Measurements from ENCODE around the gene MAP3K12. TPM values are rescaled to one million over a fixed set of nuclear protein-coding genes. Genes with fewer than 3 reads are reported as not detected.

Gene MAP3K12
- total and polyA plus RNA-seq, 2 of the 4 experiments (the other 2 are of a cell fraction), result 29.0 to 52.5 TPM

DNA sequence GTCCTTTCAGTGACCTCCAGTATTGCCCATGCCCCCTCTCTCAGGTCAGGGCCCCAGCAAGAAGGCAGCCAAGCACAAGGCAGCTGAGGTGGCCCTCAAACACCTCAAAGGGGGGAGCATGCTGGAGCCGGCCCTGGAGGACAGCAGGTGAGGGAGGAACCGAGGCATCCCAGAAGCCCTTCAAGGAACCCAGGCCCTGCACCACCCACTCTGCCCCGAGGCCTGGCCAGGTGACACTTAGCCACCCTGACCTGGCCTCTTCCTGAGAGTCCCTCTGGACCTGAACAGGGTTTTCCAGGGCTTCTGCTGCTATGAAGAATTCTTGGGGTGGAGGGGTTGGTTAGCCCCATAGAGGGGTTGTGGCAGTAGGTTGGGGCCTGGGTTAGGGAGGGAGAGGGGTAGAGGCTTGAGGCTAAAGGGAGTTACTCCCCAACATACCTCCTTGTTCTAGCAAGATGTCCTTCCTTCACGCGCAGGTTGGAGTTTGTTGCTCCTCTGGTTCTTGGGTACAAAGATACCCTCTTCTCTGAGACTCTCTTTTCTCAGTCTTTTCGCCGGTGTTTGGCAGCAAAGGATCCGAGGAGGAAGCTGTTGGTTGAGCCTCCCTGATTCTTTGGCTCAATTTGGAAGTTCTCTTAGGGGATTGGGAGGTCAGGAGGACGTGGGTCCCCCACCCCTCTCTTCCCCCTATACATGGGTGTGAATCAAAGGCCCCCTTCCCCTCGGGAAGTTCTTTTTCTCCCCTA, 3.9 kb upstream of the MAP3K12 start:
- no peak overlapping the region for H3K4me2 ChIP-seq (ENCODE audit: low read depth, low read length)
- no CpG with 5 or more reads among the region's 10 CpGs for WGBS, 2 experiments (ENCODE audit: extremely low coverage in 2 of 2, insufficient read length in 1 of 2)
- no peak for ATAC-seq (ENCODE audit: low read depth)
- TF ChIP-seq, protein P1, sequence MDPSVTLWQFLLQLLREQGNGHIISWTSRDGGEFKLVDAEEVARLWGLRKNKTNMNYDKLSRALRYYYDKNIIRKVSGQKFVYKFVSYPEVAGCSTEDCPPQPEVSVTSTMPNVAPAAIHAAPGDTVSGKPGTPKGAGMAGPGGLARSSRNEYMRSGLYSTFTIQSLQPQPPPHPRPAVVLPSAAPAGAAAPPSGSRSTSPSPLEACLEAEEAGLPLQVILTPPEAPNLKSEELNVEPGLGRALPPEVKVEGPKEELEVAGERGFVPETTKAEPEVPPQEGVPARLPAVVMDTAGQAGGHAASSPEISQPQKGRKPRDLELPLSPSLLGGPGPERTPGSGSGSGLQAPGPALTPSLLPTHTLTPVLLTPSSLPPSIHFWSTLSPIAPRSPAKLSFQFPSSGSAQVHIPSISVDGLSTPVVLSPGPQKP (IDR thresholded peaks at IDR 0.05; ENCODE audit: borderline replicate concordance, low read depth, low read length), result no peak
- TF ChIP-seq SMC3 (IDR thresholded peaks at IDR 0.05; ENCODE audit: low read depth, low read length) (no peak), MAZ (IDR thresholded peaks at IDR 0.05; ENCODE audit: borderline replicate concordance, low read depth, low read length) (no peak), MXI1 (IDR thresholded peaks at IDR 0.05; ENCODE audit: borderline replicate concordance, low read depth, low read length) (no peak), NFE2L2 (IDR thresholded peaks at IDR 0.05; ENCODE audit: low read depth, low read length) (no peak), CEBPB (IDR thresholded peaks at IDR 0.05; ENCODE audit: low read depth, low read length) (no peak), POLR2A (IDR thresholded peaks at IDR 0.05; ENCODE audit: low read depth, low read length) (no peak), RFX5 (IDR thresholded peaks at IDR 0.05; ENCODE audit: low read depth, low read length) (no peak), RCOR1 (IDR thresholded peaks at IDR 0.05; ENCODE audit: insufficient replicate concordance, low read length) (no peak), RAD21 (IDR thresholded peaks at IDR 0.05; ENCODE audit: low read length) (no peak), FOS (IDR thresholded peaks at IDR 0.05; ENCODE audit: low read depth, low read length) (no peak), CHD1 (IDR thresholded peaks at IDR 0.05; ENCODE audit: low read depth, low read length) (no peak), MAFK (IDR thresholded peaks at IDR 0.05; ENCODE audit: low read depth, low read length) (no peak)
- TF ChIP-seq, protein P2, sequence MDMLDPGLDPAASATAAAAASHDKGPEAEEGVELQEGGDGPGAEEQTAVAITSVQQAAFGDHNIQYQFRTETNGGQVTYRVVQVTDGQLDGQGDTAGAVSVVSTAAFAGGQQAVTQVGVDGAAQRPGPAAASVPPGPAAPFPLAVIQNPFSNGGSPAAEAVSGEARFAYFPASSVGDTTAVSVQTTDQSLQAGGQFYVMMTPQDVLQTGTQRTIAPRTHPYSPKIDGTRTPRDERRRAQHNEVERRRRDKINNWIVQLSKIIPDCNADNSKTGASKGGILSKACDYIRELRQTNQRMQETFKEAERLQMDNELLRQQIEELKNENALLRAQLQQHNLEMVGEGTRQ (IDR thresholded peaks at IDR 0.05; ENCODE audit: low read depth, low read length), result no peak
- TF ChIP-seq, protein P3, sequence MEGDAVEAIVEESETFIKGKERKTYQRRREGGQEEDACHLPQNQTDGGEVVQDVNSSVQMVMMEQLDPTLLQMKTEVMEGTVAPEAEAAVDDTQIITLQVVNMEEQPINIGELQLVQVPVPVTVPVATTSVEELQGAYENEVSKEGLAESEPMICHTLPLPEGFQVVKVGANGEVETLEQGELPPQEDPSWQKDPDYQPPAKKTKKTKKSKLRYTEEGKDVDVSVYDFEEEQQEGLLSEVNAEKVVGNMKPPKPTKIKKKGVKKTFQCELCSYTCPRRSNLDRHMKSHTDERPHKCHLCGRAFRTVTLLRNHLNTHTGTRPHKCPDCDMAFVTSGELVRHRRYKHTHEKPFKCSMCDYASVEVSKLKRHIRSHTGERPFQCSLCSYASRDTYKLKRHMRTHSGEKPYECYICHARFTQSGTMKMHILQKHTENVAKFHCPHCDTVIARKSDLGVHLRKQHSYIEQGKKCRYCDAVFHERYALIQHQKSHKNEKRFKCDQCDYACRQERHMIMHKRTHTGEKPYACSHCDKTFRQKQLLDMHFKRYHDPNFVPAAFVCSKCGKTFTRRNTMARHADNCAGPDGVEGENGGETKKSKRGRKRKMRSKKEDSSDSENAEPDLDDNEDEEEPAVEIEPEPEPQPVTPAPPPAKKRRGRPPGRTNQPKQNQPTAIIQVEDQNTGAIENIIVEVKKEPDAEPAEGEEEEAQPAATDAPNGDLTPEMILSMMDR (conservative IDR thresholded peaks at IDR 0.05; ENCODE audit: low read depth, low read length), result no peak

More for the DNA sequence above, 3.9 kb upstream of the MAP3K12 start:
- Histone ChIP-seq H3K79me1 (ENCODE audit: low read depth in 1 of 2, low read length in 2 of 2) (peaks cover 13 to 60% of the 10 kb centered on the region in 2 experiments; a peak in 3 of 4 replicates), H3K27me3 (ENCODE audit: control insufficient read depth, insufficient read depth, low read length) (no peaks in the 10 kb centered on the region), H3K9me1 (ENCODE audit: insufficient read depth, low read length) (peaks cover 15% of the 10 kb centered on the region), H3K4me3 (ENCODE audit: insufficient read depth, low read depth, low read length) (no peak overlapping the region), H2BK20ac (ENCODE audit: low read depth, low read length) (no peak overlapping the region), H2AK9ac (replicated peaks; ENCODE audit: low read depth, low read length, poor library complexity) (peak overlapping the region; percentile 80), H2BK15ac (ENCODE audit: low read depth, low read length) (no peak overlapping the region), H4K8ac (ENCODE audit: low read depth in 2 of 2, low read length in 2 of 2) (no peak overlapping the region), H3K9me3 (ENCODE audit: control insufficient read depth, insufficient read depth, low read length) (no peaks in the 10 kb centered on the region), H2BK5ac (ENCODE audit: low read depth, low read length, poor library complexity, severe bottlenecking) (no peak overlapping the region), H3K23ac (ENCODE audit: low read depth, low read length) (no peak overlapping the region), H3K9ac (ENCODE audit: low read depth, low read length) (no peak overlapping the region), H2BK120ac (ENCODE audit: low read depth, low read length) (no peak overlapping the region), H4K20me1 (ENCODE audit: insufficient read depth, low read length) (peaks cover 2% of the 10 kb centered on the region; the same call in 1 of the 2 replicates), H3K18ac (ENCODE audit: low read depth, low read length) (no peak overlapping the region), H3K4me1 (ENCODE audit: control insufficient read depth, insufficient read depth, low read length) (peaks cover 10% of the 10 kb centered on the region), H4K91ac (ENCODE audit: insufficient read depth, low read depth, low read length) (no peak overlapping the region), H2AK5ac (ENCODE audit: low read depth, low read length) (no peak overlapping the region), H3K27ac (ENCODE audit: insufficient read depth, low read length) (no peak overlapping the region), H3K4ac (ENCODE audit: low read depth, low read length) (no peak overlapping the region; the same call in 1 of the 2 replicates), H4K5ac (ENCODE audit: low read depth, low read length) (no peak overlapping the region), H3K36me3 (ENCODE audit: control insufficient read depth, insufficient read depth, low read length) (peaks cover 28% of the 10 kb centered on the region), H2AFZ (replicated peaks; ENCODE audit: low read length, poor library complexity) (no peak overlapping the region), H3K56ac (ENCODE audit: extremely low read depth, insufficient read depth, low read length) (no peak overlapping the region), H3K14ac (replicated peaks; ENCODE audit: low read depth, low read length) (no peak overlapping the region)
- DNase-seq, result no peak
- CTCF ChIA-PET, result no interaction called here
- POLR2A ChIA-PET (ENCODE audit: unreplicated experiment), result no interaction called here
- intact Hi-C loops (cut with micrococcal nuclease), result loop anchor here (5.0 kb wide), 1 partner anchor 51 kb away; the partner anchor contains the start of gene PCBP2
- no TSS peak for BruUV-seq (replicated peaks)
- in situ Hi-C loops (cut with MboI; ENCODE audit: low sequenced_read_pairs), result loop anchor here (10.0 kb wide), 1 partner anchor 178 kb away; the partner anchor contains the start of gene AAAS
- dilution Hi-C loops (cut with HindIII; ENCODE audit: low sequenced_read_pairs, unreplicated experiment), result no loop called here

All from IMR-90 (cell line).